ENCODE data around the gene PTGER3. TPM values are rescaled to one million over a fixed set of nuclear protein-coding genes. Genes with fewer than 3 reads are reported as not detected.

Gene PTGER3
- total and polyA plus RNA-seq, 4 experiments from 2014 or later, result 0.20 TPM; not detected in 3

GRCh38 chr1:71030026-71030425 lies 17.6 kb downstream of the PTGER3 start:
- Mint-ChIP-seq H3K36me3 (no peaks in the 10 kb centered on the region), H3K27ac (no peak overlapping the region)
- CTCF ChIA-PET (ENCODE audit: partially characterized antibody), result no interaction called here

GRCh38 chr1:71028981-71029380 lies 18.6 kb downstream of the PTGER3 start:
- H3K4me3 ChIP-seq (ENCODE audit: low read length in 2 of 2), result no peak overlapping the region
- Mint-ChIP-seq H3K9me3 (no peaks in the 10 kb centered on the region), H3K27ac (no peak overlapping the region), H3K27me3 (peaks cover 5 to 11% of the 10 kb centered on the region in 2 donors), H3K4me3 (no peak overlapping the region), H3K4me1 (no peaks in the 10 kb centered on the region), H3K36me3 (no peaks in the 10 kb centered on the region)
- POLR2A ChIA-PET (ENCODE audit: partially characterized antibody), result no interaction called here
- no peak for DNase-seq
- CTCF ChIA-PET (ENCODE audit: partially characterized antibody), result no interaction called here
- no peaks in the 10 kb centered on the region for H3K36me3 ChIP-seq (ENCODE audit: insufficient read depth, low read length)
- H3K27me3 ChIP-seq (ENCODE audit: insufficient read depth, low read length), result peaks cover 4% of the 10 kb centered on the region
- H3K4me1 ChIP-seq (ENCODE audit: insufficient read depth, low read length), result no peaks in the 10 kb centered on the region
- H3K27ac ChIP-seq (ENCODE audit: low read depth, low read length), result no peak overlapping the region
- intact Hi-C loops (cut with micrococcal nuclease), result no loop called here
- no peaks in the 10 kb centered on the region for H3K9me3 ChIP-seq (ENCODE audit: control insufficient read depth in 1 of 2, low read length in 2 of 2)

More at GRCh38 chr1:71030026-71030425, 17.6 kb downstream of the PTGER3 start:
- H3K4me1 Mint-ChIP-seq, result no peaks in the 10 kb centered on the region
- H3K27me3 Mint-ChIP-seq, result peaks cover 5 to 10% of the 10 kb centered on the region in 2 donors
- peaks cover 4% of the 10 kb centered on the region for H3K27me3 ChIP-seq (ENCODE audit: insufficient read depth, low read length)
- H3K27ac ChIP-seq (ENCODE audit: low read depth, low read length), result no peak overlapping the region
- no peak for DNase-seq
- H3K4me3 ChIP-seq (ENCODE audit: low read length in 2 of 2), result no peak overlapping the region
- H3K4me3 Mint-ChIP-seq, result no peak overlapping the region
- POLR2A ChIA-PET (ENCODE audit: partially characterized antibody), result no interaction called here
- no peaks in the 10 kb centered on the region for H3K36me3 ChIP-seq (ENCODE audit: insufficient read depth, low read length)
- H3K4me1 ChIP-seq (ENCODE audit: insufficient read depth, low read length), result no peaks in the 10 kb centered on the region
- intact Hi-C loops (cut with micrococcal nuclease), result no loop called here
- no peaks in the 10 kb centered on the region for H3K9me3 Mint-ChIP-seq
- no peaks in the 10 kb centered on the region for H3K9me3 ChIP-seq (ENCODE audit: control insufficient read depth in 1 of 2, low read length in 2 of 2)

GRCh38 chr1:71027991-71028390 lies 19.6 kb downstream of the PTGER3 start:
- H3K4me1 Mint-ChIP-seq, result no peaks in the 10 kb centered on the region
- intact Hi-C loops (cut with micrococcal nuclease), result no loop called here
- no peaks in the 10 kb centered on the region for H3K36me3 Mint-ChIP-seq
- Histone ChIP-seq H3K27ac (ENCODE audit: low read depth, low read length) (no peak overlapping the region), H3K4me1 (ENCODE audit: insufficient read depth, low read length) (no peaks in the 10 kb centered on the region), H3K36me3 (ENCODE audit: insufficient read depth, low read length) (no peaks in the 10 kb centered on the region), H3K9me3 (ENCODE audit: control insufficient read depth in 1 of 2, low read length in 2 of 2) (no peaks in the 10 kb centered on the region), H3K4me3 (ENCODE audit: low read length in 2 of 2) (no peak overlapping the region), H3K27me3 (ENCODE audit: insufficient read depth, low read length) (peaks cover 4% of the 10 kb centered on the region)
- H3K4me3 Mint-ChIP-seq, result no peak overlapping the region
- peaks cover 2 to 8% of the 10 kb centered on the region in 2 donors for H3K27me3 Mint-ChIP-seq
- H3K9me3 Mint-ChIP-seq, result no peaks in the 10 kb centered on the region
- no peak for DNase-seq
- CTCF ChIA-PET (ENCODE audit: partially characterized antibody), result no interaction called here
- POLR2A ChIA-PET (ENCODE audit: partially characterized antibody), result no interaction called here
- no peak overlapping the region for H3K27ac Mint-ChIP-seq

GRCh38 chr1:71026093-71026492 lies 21.5 kb downstream of the PTGER3 start:
- Histone ChIP-seq H3K36me3 (ENCODE audit: insufficient read depth, low read length) (no peaks in the 10 kb centered on the region), H3K27ac (ENCODE audit: low read depth, low read length) (no peak overlapping the region), H3K9me3 (ENCODE audit: control insufficient read depth in 1 of 2, low read length in 2 of 2) (no peaks in the 10 kb centered on the region), H3K4me3 (ENCODE audit: low read length in 2 of 2) (no peak overlapping the region), H3K27me3 (ENCODE audit: insufficient read depth, low read length) (peaks cover 4% of the 10 kb centered on the region), H3K4me1 (ENCODE audit: insufficient read depth, low read length) (no peaks in the 10 kb centered on the region)
- Mint-ChIP-seq H3K27me3 (peaks cover 2 to 8% of the 10 kb centered on the region in 2 donors), H3K9me3 (no peaks in the 10 kb centered on the region), H3K4me1 (no peaks in the 10 kb centered on the region), H3K27ac (no peak overlapping the region), H3K4me3 (no peak overlapping the region), H3K36me3 (no peaks in the 10 kb centered on the region)
- CTCF ChIA-PET (ENCODE audit: partially characterized antibody), result no interaction called here
- POLR2A ChIA-PET (ENCODE audit: partially characterized antibody), result no interaction called here
- no peak for DNase-seq
- intact Hi-C loops (cut with micrococcal nuclease), result no loop called here

GRCh38 chr1:71023515-71023914 lies 24.1 kb downstream of the PTGER3 start:
- H3K27me3 Mint-ChIP-seq, result peaks cover 2% of the 10 kb centered on the region in 2 donors
- Histone ChIP-seq H3K27me3 (ENCODE audit: insufficient read depth, low read length) (peaks cover 4% of the 10 kb centered on the region), H3K36me3 (ENCODE audit: insufficient read depth, low read length) (no peaks in the 10 kb centered on the region), H3K4me3 (ENCODE audit: low read length in 2 of 2) (no peak overlapping the region), H3K9me3 (ENCODE audit: control insufficient read depth in 1 of 2, low read length in 2 of 2) (no peaks in the 10 kb centered on the region), H3K27ac (ENCODE audit: low read depth, low read length) (no peak overlapping the region), H3K4me1 (ENCODE audit: insufficient read depth, low read length) (no peaks in the 10 kb centered on the region)
- no peaks in the 10 kb centered on the region for H3K4me1 Mint-ChIP-seq
- H3K36me3 Mint-ChIP-seq, result no peaks in the 10 kb centered on the region
- H3K27ac Mint-ChIP-seq, result no peak overlapping the region
- ChIA-PET CTCF (ENCODE audit: partially characterized antibody) (no interaction called here), POLR2A (ENCODE audit: partially characterized antibody) (no interaction called here)
- no peak for DNase-seq
- H3K9me3 Mint-ChIP-seq, result no peaks in the 10 kb centered on the region
- intact Hi-C loops (cut with micrococcal nuclease), result no loop called here
- H3K4me3 Mint-ChIP-seq, result no peak overlapping the region

GRCh38 chr1:71019233-71019969 lies 28.2 kb downstream of the PTGER3 start:
- H3K36me3 ChIP-seq (ENCODE audit: insufficient read depth, low read length), result no peaks in the 10 kb centered on the region
- Mint-ChIP-seq H3K27me3 (peaks cover 6% of the 10 kb centered on the region in 2 donors), H3K9me3 (no peaks in the 10 kb centered on the region), H3K36me3 (no peaks in the 10 kb centered on the region), H3K4me3 (no peak overlapping the region), H3K4me1 (no peaks in the 10 kb centered on the region), H3K27ac (no peak overlapping the region)
- H3K4me1 ChIP-seq (ENCODE audit: insufficient read depth, low read length), result no peaks in the 10 kb centered on the region
- H3K27me3 ChIP-seq (ENCODE audit: insufficient read depth, low read length), result no peaks in the 10 kb centered on the region
- H3K4me3 ChIP-seq (ENCODE audit: low read length in 2 of 2), result no peak overlapping the region
- ChIA-PET CTCF (ENCODE audit: partially characterized antibody) (no interaction called here), POLR2A (ENCODE audit: partially characterized antibody) (no interaction called here)
- intact Hi-C loops (cut with micrococcal nuclease), result no loop called here
- no peaks in the 10 kb centered on the region for H3K9me3 ChIP-seq (ENCODE audit: control insufficient read depth in 1 of 2, low read length in 2 of 2)
- DNase-seq, result no peak
- no peak overlapping the region for H3K27ac ChIP-seq (ENCODE audit: low read depth, low read length)

- Histone ChIP-seq H3K36me3 (ENCODE audit: insufficient read depth, low read length) (no peaks in the 10 kb centered on the region), H3K9me3 (ENCODE audit: control insufficient read depth in 1 of 2, low read length in 2 of 2) (no peaks in the 10 kb centered on the region), H3K4me3 (ENCODE audit: low read length in 2 of 2) (no peak overlapping the region), H3K27ac (ENCODE audit: low read depth, low read length) (no peak overlapping the region), H3K27me3 (ENCODE audit: insufficient read depth, low read length) (no peaks in the 10 kb centered on the region), H3K4me1 (ENCODE audit: insufficient read depth, low read length) (no peaks in the 10 kb centered on the region)
- Mint-ChIP-seq H3K27ac (no peak overlapping the region), H3K36me3 (no peaks in the 10 kb centered on the region), H3K9me3 (no peaks in the 10 kb centered on the region), H3K4me1 (no peaks in the 10 kb centered on the region), H3K27me3 (peaks cover 6 to 8% of the 10 kb centered on the region in 2 donors), H3K4me3 (no peak overlapping the region)
- no peak for DNase-seq
- intact Hi-C loops (cut with micrococcal nuclease), result no loop called here
- ChIA-PET POLR2A (ENCODE audit: partially characterized antibody) (no interaction called here), CTCF (ENCODE audit: partially characterized antibody) (no interaction called here)
Observed at GRCh38 chr1:71018791-71019190, 28.8 kb downstream of the PTGER3 start.

GRCh38 chr1:71015745-71016144 lies 31.9 kb downstream of the PTGER3 start:
- Mint-ChIP-seq H3K4me1 (no peaks in the 10 kb centered on the region), H3K4me3 (no peak overlapping the region), H3K9me3 (no peaks in the 10 kb centered on the region), H3K27me3 (peaks cover 5 to 12% of the 10 kb centered on the region in 2 donors), H3K36me3 (no peaks in the 10 kb centered on the region), H3K27ac (no peak overlapping the region)
- Histone ChIP-seq H3K9me3 (ENCODE audit: control insufficient read depth in 1 of 2, low read length in 2 of 2) (no peaks in the 10 kb centered on the region), H3K36me3 (ENCODE audit: insufficient read depth, low read length) (no peaks in the 10 kb centered on the region), H3K27ac (ENCODE audit: low read depth, low read length) (no peak overlapping the region), H3K4me3 (ENCODE audit: low read length in 2 of 2) (no peak overlapping the region), H3K4me1 (ENCODE audit: insufficient read depth, low read length) (no peaks in the 10 kb centered on the region), H3K27me3 (ENCODE audit: insufficient read depth, low read length) (no peaks in the 10 kb centered on the region)
- POLR2A ChIA-PET (ENCODE audit: partially characterized antibody), result no interaction called here
- DNase-seq, result no peak
- CTCF ChIA-PET (ENCODE audit: partially characterized antibody), result no interaction called here
- intact Hi-C loops (cut with micrococcal nuclease), result no loop called here
